NCI-H1694 (cell line): ENCODE measurements around the gene TBX19.

Experiments
- DNase-seq: peaks from one replicate; lab custom pipeline; 2025; lab: John Stamatoyannopoulos, UW

Gene TBX19

GRCh38 chr1:168280296-168280927 lies at the start of gene TBX19:
Gene TBX19, plus strand, starts transcription at chr1:168280877. Its CDS starts 214 bp downstream, at chr1:168281091.
- DNase-seq: no peak

- peak; percentile 44 for DNase-seq
Measured at GRCh38 chr1:168234846-168235547, 45.7 kb upstream of the TBX19 start.

- no peak for DNase-seq
Measured at GRCh38 chr1:168235548-168235885, 45.2 kb upstream of the TBX19 start.

- no peak for DNase-seq
Measured at GRCh38 chr1:168235937-168236336, 44.7 kb upstream of the TBX19 start.

GRCh38 chr1:168236836-168237611 lies 43.7 kb upstream of the TBX19 start:
- no peak for DNase-seq

- DNase-seq: no peak
Measured at GRCh38 chr1:168243198-168243597, 37.5 kb upstream of the TBX19 start.

- no peak for DNase-seq
Measured at GRCh38 chr1:168243636-168244212, 37.0 kb upstream of the TBX19 start.

GRCh38 chr1:168245042-168245441 lies 35.6 kb upstream of the TBX19 start:
- no peak for DNase-seq

GRCh38 chr1:168246506-168246905 lies 34.2 kb upstream of the TBX19 start:
- DNase-seq: no peak

GRCh38 chr1:168252204-168252733 lies 28.4 kb upstream of the TBX19 start:
- DNase-seq: no peak

GRCh38 chr1:168256164-168256563 lies 24.5 kb upstream of the TBX19 start:
- no peak for DNase-seq

- DNase-seq: no peak
Measured at GRCh38 chr1:168257397-168257796, 23.3 kb upstream of the TBX19 start.

GRCh38 chr1:168259567-168259966 lies 21.1 kb upstream of the TBX19 start:
- DNase-seq: no peak

- no peak for DNase-seq
Measured at GRCh38 chr1:168260393-168260792, 20.3 kb upstream of the TBX19 start.

- DNase-seq: no peak
Measured at GRCh38 chr1:168261390-168261789, 19.3 kb upstream of the TBX19 start.

- DNase-seq: no peak
Measured at GRCh38 chr1:168263130-168263529, 17.5 kb upstream of the TBX19 start.

GRCh38 chr1:168264296-168264695 lies 16.4 kb upstream of the TBX19 start:
- no peak for DNase-seq

GRCh38 chr1:168265596-168265995 lies 15.1 kb upstream of the TBX19 start:
- no peak for DNase-seq

- no peak for DNase-seq
Measured at GRCh38 chr1:168266644-168267186, 14.0 kb upstream of the TBX19 start.

GRCh38 chr1:168271636-168272035 lies 9.0 kb upstream of the TBX19 start:
- DNase-seq: no peak

GRCh38 chr1:168273575-168273974 lies 7.1 kb upstream of the TBX19 start:
- no peak for DNase-seq

GRCh38 chr1:168279253-168279652 lies 1.4 kb upstream of the TBX19 start:
- DNase-seq: no peak
